LNCAP (cell line): Measurements from ENCODE around the gene RBM33.

ENCODE experiments used
- TF ChIP-seq, protein P1 (sequence below): fragments of 450-650 bp; IDR thresholded peaks from 2 replicates; pipeline ENCODE4 v1.5.1; 2017; ENCODE audit warnings: mild to moderate bottlenecking

RBM33 gene

DNA sequence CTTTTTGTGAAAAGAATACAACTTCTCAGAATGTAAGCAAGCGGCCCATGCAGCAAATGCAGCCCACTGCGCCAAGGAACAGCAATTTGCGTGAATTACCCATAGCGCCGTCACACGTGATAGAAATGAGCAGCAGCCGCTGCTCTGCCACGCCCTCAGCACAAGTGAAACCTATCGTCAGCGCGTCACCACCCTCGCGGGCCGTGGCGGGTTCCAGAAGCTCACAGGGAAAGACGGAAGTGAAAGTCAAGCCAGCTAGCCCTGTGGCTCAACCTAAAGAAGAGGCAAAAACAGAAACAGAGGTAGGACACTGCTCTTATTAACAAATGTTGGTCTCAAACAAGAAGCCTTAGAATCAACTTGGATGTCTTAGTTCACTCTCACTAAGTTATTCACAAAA is 97.3 kb downstream of the RBM33 start:
- TF ChIP-seq, protein P1, sequence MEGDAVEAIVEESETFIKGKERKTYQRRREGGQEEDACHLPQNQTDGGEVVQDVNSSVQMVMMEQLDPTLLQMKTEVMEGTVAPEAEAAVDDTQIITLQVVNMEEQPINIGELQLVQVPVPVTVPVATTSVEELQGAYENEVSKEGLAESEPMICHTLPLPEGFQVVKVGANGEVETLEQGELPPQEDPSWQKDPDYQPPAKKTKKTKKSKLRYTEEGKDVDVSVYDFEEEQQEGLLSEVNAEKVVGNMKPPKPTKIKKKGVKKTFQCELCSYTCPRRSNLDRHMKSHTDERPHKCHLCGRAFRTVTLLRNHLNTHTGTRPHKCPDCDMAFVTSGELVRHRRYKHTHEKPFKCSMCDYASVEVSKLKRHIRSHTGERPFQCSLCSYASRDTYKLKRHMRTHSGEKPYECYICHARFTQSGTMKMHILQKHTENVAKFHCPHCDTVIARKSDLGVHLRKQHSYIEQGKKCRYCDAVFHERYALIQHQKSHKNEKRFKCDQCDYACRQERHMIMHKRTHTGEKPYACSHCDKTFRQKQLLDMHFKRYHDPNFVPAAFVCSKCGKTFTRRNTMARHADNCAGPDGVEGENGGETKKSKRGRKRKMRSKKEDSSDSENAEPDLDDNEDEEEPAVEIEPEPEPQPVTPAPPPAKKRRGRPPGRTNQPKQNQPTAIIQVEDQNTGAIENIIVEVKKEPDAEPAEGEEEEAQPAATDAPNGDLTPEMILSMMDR: no peak

DNA sequence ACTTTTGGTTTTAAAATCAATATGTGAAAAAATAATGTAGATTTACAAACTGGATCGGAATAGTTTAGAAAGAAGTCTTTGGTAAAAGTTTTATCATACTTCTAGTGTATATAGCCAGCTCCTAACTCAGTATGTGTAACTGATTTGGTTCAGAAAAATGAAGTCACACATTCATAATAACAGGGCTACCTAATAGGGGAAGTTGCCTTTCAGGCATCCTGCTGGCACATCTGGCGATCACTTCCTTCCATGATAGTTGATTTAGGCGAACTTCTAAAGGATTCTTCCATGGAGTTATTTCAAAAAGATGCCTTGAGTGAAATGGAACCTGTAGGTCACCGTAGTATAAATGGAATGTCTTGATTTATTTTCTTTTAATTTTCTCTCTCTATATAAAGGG is 98.7 kb downstream of the RBM33 start:
- TF ChIP-seq, protein P1: no peak

DNA sequence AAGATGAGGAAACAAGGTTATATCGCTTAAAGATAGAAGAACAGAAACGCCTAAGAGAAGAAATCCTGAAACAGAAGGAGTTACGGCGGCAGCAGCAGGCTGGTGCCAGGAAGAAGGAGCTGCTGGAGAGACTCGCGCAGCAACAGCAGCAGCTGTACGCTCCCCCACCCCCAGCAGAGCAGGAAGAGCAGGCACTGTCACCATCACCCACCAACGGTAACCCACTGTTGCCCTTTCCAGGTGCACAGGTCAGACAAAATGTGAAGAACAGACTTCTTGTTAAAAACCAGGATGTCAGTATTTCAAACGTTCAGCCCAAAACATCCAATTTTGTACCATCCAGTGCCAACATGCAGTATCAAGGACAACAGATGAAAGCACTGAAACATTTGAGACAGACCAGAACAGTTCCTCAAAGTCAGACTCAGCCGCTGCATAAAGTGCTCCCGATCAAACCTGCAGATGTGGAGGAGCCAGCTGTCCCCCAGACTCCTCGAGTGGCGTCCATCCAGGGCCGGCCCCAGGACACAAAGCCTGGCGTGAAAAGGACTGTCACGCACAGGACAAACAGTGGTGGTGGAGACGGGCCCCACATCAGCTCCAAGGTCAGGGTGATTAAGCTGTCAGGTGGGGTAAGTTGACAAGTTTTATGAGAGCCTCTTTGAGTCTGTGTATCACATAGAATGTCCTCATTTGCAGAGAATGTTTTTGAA is 100.7 kb downstream of the RBM33 start:
- TF ChIP-seq, protein P1: no peak

DNA sequence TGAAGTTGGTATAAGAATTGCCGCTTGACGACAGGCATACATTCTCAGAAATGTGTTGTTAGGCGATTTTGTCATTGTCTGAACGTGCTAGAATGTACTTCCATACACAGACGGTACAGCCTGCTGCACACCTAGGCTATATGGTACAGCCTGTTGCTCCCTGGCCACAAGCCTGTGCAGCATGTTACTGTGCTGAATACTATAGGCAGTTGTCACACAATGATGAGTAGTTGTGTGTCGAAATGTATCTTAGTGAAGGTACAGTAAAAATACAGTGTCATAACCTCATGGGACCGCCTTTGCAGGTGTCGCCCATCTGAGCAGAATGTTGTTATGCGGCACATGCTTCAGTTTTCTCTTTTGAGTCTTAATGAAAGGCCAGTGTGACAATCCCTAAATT is 101.3 kb downstream of the RBM33 start:
- TF ChIP-seq, protein P1: no peak

DNA sequence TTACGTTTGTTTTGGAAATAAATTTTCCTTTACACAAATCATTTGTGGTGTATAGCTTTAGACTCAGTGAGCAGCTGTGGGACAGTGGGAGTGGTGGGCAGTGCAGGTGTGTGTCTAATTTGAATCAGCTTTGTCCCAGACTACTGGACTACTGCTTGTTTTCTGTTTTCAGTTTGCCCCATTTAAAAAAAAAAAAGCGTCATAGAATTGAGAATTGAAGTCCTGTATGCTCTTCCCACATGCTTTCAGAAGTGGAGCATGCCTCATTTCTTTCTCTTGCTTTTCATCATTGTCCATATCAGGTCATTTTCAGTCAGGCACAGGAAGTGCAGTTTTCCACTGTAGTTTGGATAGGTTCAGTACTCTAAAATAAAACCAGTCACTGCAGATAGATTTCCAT is 101.7 kb downstream of the RBM33 start:
- TF ChIP-seq, protein P1: no peak

DNA sequence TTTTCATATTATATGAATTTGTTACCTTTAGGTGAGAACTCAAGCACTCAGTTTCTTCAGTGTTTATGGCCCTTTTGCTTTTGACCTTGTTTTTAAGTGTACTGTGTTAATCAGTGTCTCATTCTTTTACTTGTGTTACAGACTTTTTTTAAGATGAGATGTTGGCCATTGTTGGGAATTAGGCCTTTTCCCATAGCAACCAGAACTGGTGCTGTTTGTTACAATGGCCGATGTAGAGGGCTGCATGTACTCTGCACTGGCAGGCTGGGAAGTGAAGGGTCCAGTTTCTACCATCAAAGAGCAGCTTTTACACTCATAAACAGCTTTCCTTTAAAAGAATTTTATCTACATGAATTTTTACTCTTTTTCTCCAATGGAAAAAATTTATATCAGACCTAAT is 102.7 kb downstream of the RBM33 start:
- TF ChIP-seq, protein P1: no peak

DNA sequence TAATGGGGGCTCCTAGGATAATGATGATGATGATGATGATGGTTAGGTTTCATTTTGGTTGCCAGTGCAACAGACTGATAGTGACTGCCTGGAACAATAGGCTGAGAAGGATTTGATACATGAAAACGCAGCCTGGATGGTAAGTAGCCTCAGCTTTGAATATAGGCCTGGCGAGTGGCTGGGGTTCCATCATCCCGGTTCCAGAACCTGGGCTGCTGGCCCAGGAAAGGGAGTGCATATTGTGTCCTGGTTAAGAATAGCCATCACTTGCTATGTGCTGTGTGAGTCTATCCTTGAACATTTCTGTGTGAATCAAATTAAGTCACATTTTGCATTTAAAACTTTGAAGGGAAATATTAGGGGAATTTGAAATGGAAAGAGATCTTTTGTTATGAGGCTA is 105.1 kb downstream of the RBM33 start:
- TF ChIP-seq, protein P1: no peak
